Thyroid gland (tissue), 4 donors: ENCODE results near the gene EHMT1.

ENCODE experiments used
- POLR2A ChIP-seq, 2 donors: fragments of 450-650 bp; IDR thresholded peaks; one replicate each; pipeline ENCODE4 v1.6.1; 2017; ENCODE audit warnings: antibody characterized with exemption in 2 of 2, mild to moderate bottlenecking in 2 of 2, moderate library complexity in 1 of 2
- TF ChIP-seq, protein P1 (sequence below), 6 experiments: fragments of 200-600 bp in 3 of 6; fragments of 450-650 bp in 3 of 6; sonication (generic) in 3 of 6; IDR thresholded peaks; one replicate each; pipeline ENCODE4 v1.5.1; 2016 to 2019; ENCODE audit warnings: antibody characterized with exemption in 6 of 6, mild to moderate bottlenecking in 2 of 6, inconsistent platforms in 1 of 6, moderate library complexity in 1 of 6

DNA sequence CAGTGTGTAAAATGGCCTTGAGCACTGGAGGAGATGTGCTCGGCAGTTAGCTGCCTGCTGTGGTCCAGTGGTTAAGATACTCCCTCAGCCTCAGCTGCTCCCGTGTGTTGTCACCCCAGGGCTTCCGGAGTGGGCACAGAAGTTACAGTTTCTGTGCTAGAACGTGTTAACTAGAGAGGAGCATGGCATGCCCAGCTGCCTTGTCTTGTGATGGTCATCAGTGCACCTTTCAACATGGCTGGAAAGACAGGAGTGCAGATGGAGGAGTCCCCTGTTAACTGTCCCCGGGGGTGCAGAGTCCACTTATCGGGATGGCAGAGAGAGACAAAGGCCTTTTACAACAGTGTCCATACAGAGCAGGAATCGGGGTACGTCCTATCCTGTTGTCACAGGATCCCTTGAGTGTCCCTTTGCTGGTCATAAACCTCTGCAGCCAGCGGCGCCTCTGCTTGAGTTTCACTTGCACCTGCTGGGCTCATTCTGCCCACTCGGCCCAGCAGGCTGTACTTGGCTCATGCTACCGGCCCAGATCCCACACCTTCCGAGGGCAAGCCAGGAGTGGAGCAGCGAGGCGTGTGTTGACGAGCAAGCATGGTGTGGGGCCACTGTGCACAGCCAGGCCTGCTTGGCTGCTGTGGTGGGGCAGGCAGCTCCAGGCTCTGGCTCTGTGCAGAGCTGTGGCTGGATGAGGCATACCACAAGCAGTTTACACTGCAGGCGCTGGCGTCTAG lies 112.6 kb downstream of the EHMT1 start:
- TF ChIP-seq, protein P1, sequence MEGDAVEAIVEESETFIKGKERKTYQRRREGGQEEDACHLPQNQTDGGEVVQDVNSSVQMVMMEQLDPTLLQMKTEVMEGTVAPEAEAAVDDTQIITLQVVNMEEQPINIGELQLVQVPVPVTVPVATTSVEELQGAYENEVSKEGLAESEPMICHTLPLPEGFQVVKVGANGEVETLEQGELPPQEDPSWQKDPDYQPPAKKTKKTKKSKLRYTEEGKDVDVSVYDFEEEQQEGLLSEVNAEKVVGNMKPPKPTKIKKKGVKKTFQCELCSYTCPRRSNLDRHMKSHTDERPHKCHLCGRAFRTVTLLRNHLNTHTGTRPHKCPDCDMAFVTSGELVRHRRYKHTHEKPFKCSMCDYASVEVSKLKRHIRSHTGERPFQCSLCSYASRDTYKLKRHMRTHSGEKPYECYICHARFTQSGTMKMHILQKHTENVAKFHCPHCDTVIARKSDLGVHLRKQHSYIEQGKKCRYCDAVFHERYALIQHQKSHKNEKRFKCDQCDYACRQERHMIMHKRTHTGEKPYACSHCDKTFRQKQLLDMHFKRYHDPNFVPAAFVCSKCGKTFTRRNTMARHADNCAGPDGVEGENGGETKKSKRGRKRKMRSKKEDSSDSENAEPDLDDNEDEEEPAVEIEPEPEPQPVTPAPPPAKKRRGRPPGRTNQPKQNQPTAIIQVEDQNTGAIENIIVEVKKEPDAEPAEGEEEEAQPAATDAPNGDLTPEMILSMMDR (IDR thresholded peaks at IDR 0.05) = no peak
- TF ChIP-seq POLR2A (IDR thresholded peaks at IDR 0.05) = no peak
